Islet of Langerhans (tissue), 1 donor: ENCODE results near the gene SDK1.
"Not testable (repeated sequence)": the region's sequence is repeated elsewhere in the genome, so short reads cannot be mapped to it uniquely, and the experiment has no call there.

Source experiments
- FAIRE-seq: peaks from one replicate; lab custom pipeline; 2011; peaks lifted over from hg19 to GRCh38; lab: Jason Lieb, UNC

Gene SDK1

GRCh38 chr7:3928727-3929515 lies 627.9 kb downstream of the SDK1 start:
- peak; percentile 21 for FAIRE-seq

GRCh38 chr7:3931843-3932242 lies 630.8 kb downstream of the SDK1 start:
- peak; percentile 100 for FAIRE-seq

- no peak for FAIRE-seq
Measured at GRCh38 chr7:3937146-3937545, 636.1 kb downstream of the SDK1 start.

- no peak for FAIRE-seq
Measured at GRCh38 chr7:3937605-3938004, 636.6 kb downstream of the SDK1 start.

DNA sequence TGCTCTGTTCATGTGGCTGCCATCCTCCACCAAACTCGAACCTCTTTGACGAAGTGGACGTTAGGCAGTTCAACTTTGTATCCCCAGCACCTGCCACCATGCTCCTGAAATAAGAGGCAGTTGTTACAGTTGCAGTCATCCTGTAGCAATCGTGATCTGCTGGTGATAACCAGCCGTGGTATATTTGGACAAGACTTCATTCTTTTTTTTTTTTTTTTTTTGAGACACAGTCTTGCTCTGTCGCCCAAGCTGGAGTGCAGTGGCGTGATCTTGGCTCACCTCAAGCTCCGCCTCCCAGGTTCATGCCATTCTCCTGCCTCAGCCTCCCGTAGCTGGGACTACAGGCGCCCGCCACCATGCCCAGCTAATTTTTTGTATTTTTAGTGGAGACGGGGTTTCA lies 640.7 kb downstream of the SDK1 start:
- FAIRE-seq: not testable (repeated sequence)

- no peak for FAIRE-seq
Measured at GRCh38 chr7:3942276-3942675, 641.2 kb downstream of the SDK1 start.

DNA sequence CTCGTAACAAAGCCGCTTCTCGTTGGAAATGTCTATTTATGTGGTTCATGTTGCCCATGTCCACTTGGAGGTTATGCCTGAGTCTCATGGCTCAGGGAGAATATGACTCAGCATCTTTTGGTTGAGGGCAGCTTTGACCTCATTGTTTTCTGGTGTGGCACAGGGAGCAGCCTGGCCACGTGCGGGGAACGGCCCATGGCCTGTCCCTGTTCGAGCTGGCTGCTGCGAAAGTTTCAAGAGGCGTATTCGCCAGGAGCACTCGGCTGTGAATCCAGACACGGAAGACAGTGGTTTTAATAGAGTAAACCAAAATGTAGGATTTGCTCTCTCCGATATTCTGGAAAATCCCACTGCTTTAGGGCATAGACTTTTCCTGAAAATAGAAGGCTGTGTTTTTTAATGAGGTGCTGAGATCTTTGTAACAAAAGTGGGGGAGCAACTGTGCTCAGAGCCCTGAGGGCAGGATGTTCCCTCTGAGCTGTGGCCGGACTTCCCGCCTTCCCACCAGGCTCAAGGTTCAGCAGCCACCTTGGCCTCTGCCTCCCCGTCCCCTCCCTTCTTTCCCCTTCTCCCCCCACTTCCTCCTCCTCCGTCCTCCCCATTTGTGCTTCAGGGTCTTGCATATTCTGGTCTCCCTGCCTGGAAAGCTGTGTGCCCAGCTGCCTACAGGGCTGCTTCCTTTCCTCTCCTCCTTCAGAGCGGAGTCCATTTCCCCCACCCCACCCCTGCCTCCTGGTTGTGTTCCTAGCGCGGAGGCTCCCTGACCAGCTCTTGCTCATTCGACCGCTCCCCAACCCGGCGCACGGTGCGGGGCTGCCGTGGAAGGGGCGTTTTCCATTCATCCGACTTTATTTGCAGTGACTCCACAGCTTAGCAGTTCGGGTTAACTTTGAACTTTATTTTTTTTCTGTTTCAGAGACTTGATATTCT lies 642.0 kb downstream of the SDK1 start:
- no peak for FAIRE-seq

- peak; percentile 88 for FAIRE-seq
Measured at GRCh38 chr7:3943779-3944520, 642.9 kb downstream of the SDK1 start.

- FAIRE-seq: no peak
Measured at GRCh38 chr7:3949242-3949640, 648.2 kb downstream of the SDK1 start.

DNA sequence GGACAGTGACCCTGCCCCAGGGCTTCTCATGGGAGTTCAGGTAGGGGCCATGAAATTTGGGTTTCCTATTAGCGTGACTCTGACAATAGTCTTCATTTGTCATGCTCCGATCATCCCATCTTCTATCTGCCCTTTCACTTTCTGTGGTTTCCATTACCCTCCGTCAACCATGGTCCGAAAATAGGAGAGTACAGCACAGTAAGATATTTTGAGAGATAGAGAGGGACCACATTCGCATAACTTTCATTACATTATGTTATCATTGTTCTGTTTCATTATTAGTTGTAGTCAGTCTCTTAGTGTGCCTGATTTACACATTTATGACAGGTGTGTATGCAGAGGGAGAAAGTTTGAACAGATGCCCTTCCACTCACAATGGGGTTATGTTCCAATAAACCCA lies 649.2 kb downstream of the SDK1 start:
- FAIRE-seq: no peak

DNA sequence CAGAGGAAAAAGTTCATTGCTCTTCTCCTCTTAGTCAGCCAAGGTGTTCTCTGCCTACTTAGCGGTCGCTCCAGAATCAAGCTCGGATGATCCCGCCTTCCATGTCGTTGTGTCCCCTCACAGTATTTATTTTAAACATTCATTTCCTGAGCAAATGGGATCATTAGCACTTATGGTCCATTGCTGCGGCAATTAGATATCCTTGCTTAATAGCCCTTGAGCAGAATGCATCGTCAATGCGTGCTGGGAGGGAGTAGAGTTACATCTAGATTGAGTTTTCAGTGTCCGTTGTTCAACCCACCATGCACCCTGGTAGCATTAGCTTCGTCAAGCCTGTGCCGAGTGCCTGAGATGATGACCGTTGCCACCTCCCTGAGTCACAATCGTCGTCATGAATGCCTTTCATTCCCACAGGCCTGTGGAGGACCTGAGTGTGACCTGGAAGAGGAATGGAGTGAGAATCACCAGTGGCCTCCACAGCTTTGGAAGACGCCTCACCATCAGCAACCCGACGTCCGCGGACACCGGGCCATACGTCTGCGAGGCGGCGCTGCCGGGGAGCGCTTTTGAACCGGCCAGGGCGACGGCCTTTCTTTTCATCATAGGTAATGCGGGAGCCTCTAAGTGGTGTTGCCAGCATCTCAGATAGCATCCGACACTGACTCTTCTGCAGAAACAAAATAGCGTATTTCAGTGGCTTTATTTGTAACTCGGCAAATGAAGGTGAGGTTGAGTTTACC lies 650.4 kb downstream of the SDK1 start:
- FAIRE-seq: peak; percentile 66

GRCh38 chr7:3953133-3953532 lies 652.1 kb downstream of the SDK1 start:
- FAIRE-seq: no peak

DNA sequence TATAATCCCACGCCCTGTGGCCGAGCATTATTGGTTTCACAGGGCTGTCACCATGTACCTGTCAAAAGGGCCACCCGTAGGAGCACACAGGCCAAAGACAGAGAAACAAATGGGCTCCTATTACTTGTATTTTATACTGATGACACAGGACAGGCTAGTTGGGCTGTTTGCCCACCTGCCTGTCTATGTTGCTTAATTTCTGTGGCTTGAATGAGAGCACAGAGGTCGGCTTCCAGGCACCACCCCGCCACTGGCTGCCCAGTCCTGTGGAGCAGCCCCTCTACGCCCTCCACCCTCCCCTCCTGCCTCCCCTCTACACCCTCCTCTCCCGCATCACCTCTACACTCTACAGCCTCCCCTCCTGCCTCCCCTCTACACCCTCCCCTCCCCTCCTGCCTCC lies 652.9 kb downstream of the SDK1 start:
- FAIRE-seq: no peak

DNA sequence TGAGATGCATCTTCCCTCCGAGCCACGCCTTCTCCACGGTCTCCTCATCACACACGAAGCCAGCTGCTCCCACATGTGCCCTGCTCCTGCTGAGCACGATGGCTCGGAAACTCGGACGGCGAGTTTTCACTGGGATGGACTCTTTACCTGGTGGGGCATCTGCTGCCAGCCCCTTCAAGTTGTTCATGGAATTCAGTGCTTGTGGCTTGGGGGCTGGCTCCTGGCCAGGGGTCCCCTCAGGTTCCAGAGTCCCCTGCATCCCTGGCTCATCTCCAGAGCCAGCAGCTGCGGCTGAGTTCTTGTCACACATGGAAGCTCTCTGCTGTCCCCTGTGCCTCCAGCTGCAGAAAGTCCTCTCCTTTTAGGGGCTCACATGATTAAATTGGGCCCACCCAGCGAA lies 654.0 kb downstream of the SDK1 start:
- no peak for FAIRE-seq

DNA sequence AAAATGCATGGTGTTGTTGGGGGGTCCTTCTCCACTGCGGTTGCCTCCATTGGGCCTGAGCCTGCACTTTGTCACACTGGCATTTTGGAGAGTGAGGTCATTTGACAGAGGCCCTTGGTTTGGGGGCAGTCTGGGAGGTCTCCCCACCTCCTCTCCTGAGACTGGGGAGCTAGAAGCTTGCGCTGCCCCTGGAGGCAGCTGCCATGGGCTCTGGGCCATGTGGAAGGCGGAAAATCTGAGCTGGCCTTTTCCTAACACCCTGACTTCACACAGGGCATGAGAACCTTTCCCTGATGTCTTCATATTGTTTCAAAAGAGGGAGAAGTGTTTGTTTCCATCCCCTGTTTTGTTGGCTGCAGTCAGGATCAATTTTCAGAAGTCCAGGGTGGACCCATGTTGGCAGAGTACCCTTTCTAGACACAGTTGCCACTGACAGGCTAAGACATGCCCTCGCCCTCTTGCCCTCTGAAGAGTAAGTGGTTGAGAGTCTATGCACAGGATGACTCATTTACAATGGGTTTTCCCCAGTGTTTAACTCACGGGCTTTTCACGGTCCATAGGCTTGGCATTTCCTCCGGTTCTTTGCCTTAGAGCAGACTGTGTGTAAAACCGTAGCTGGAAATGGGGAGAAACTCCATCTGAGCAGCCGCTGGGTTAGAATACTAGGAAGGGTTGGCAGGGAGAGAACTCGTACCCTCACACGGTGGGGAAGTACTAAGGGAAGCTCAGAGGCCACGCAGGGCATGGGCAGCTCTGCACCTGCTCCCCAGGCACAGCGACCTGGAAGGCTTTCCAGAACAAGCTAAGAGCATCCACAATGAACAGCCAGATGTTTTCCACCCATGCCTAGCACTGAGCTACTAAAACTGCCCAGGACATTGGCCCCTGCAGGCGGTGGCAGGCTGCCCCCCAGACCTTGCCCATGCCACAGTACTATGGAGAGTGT lies 655.0 kb downstream of the SDK1 start:
- no peak for FAIRE-seq

DNA sequence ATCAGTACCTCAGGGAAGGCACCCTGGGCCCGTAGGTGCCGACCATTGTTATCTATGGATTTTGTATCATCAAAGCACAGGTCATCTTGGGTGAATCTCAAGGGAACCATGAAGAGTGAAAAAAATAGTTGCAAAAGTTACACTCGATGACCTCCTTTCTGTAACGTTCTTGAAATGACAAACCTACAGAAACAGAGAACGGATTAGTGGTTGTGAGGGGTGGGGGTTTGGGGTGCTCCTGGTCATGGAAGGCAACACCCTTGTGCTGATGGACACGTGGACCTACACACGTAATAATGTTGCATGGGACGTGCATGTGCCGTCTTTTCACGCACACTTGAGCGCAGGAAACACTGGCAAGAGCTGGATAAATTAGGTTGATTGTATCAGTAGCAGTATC lies 655.9 kb downstream of the SDK1 start:
- no peak for FAIRE-seq

DNA sequence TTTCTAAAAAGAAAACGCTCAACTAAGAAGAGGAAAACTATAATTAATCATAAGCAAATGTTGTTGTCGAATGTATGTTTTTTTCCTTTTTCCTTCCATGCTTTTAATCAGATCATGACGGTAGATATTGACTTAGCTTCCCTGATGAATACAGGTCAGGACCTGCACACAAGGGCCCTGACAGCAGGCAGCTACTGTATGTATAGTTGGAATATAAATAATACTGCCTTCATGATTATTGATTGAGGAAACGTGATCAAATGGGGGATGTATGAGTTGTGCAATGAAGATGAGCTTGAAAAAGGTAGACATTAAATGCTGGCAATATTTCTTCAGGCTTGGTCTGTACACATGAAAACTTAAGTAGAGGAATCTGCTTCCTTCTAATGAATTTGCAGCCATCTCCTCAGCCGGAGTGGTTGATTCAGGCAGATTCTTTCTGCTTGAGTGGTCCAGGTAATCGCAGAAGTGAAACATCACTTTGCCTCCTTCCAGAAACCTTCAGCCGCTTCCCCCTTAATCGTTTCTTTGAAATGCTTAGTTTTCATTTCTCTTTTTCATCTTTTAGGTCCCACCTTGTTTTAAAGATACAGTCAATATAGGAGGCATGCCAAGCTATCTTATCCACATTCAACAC lies 656.5 kb downstream of the SDK1 start:
- no peak for FAIRE-seq

GRCh38 chr7:3958109-3958483 lies 657.0 kb downstream of the SDK1 start:
- no peak for FAIRE-seq

DNA sequence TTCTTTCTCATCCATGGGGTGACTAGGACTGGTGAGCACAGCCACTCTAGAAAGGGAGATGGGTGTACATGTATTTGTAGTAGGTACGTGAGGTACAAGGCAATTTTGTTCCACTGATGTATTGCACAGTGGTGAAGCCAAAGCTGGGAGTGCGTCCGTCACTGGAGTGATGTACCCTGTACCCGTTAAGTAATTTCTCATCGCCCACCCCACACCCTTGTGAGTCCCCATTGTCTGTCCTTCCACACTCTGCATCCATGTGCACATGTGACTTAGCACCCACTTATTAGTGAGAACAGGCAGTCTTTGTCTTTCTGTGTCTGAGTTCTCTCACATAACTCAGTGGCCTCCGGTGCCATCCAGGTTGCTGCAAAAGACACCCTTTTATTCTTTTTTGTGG lies 658.3 kb downstream of the SDK1 start:
- no peak for FAIRE-seq

DNA sequence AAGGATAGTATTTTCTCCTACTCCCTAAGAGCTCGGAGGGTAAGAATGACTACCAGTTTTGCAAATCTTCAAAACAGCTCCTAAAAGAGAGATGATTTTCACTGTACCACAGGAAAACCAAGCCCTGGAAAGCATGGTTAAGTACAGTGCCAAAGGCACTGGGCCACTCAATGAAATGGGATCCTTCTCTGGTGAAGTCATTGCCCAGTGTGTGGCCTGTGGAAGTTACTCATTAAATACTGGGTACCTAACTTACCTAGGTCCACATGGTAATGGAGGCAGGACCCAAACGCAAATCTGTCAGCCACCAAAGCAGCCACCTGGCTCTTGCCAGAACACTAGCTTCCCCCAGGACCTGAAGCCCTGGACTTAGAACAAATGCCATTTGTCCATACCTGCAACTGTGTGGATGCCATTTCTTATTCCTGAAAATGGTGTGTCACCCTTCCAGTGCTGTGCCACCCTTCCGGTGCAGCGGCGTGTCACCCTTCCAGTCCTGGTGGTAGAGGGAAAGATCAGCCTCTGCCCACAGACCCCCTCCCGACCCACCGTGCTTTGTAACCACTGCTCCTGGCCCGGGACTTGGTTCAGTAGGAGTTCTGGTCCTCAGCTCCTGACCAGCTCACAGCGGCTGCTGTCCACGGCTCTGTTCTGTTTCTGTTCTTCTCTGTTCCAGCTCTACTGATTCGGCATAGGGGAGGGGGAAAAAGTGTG lies 659.2 kb downstream of the SDK1 start:
- no peak for FAIRE-seq
